Measurements from ENCODE around the gene WASF3.

Gene WASF3

GRCh38 chr13:26688286-26688685 is 130.8 kb downstream of the WASF3 start:
- TF ChIP-seq GABPA (IDR thresholded peaks at IDR 0.05; ENCODE audit: low read depth) (no peak), REST (IDR thresholded peaks at IDR 0.05; ENCODE audit: insufficient replicate concordance, low read depth) (no peak), SPI1 (IDR thresholded peaks at IDR 0.05; ENCODE audit: borderline replicate concordance, low read depth) (no peak), CTCF (IDR thresholded peaks at IDR 0.05; ENCODE audit: insufficient read depth, low read length) (no peak), POLR2AphosphoS5 (IDR thresholded peaks at IDR 0.05; ENCODE audit: low read depth) (no peak)
- no peak overlapping the region for H3K4me3 ChIP-seq (replicated peaks; ENCODE audit: insufficient read depth, low read length)
- H3K27ac ChIP-seq (replicated peaks): no peak overlapping the region
- DNase-seq (ENCODE audit: low read depth in 1 of 2, low spot score in 1 of 2): no peak
- H3K27me3 ChIP-seq (ENCODE audit: insufficient read depth, poor library complexity, severe bottlenecking): no peaks in the 10 kb centered on the region

GRCh38 chr13:26688980-26689379 is 131.5 kb downstream of the WASF3 start:
- no peak for DNase-seq (ENCODE audit: low read depth in 1 of 2, low spot score in 1 of 2)
- H3K4me3 ChIP-seq (replicated peaks; ENCODE audit: insufficient read depth, low read length): no peak overlapping the region
- no peak overlapping the region for H3K27ac ChIP-seq (replicated peaks)
- TF ChIP-seq POLR2AphosphoS5 (IDR thresholded peaks at IDR 0.05; ENCODE audit: low read depth) (no peak), SPI1 (IDR thresholded peaks at IDR 0.05; ENCODE audit: borderline replicate concordance, low read depth) (no peak), GABPA (IDR thresholded peaks at IDR 0.05; ENCODE audit: low read depth) (no peak), REST (IDR thresholded peaks at IDR 0.05; ENCODE audit: insufficient replicate concordance, low read depth) (no peak), CTCF (IDR thresholded peaks at IDR 0.05; ENCODE audit: insufficient read depth, low read length) (no peak)
- no peaks in the 10 kb centered on the region for H3K27me3 ChIP-seq (ENCODE audit: insufficient read depth, poor library complexity, severe bottlenecking)

GRCh38 chr13:26693749-26694463 is 136.4 kb downstream of the WASF3 start:
- TF ChIP-seq POLR2AphosphoS5 (IDR thresholded peaks at IDR 0.05; ENCODE audit: low read depth): no peak
- Histone ChIP-seq H3K4me3 (replicated peaks; ENCODE audit: insufficient read depth, low read length) (no peak overlapping the region), H3K27ac (replicated peaks) (no peak overlapping the region), H3K27me3 (ENCODE audit: insufficient read depth, poor library complexity, severe bottlenecking) (no peaks in the 10 kb centered on the region)
- no peak for DNase-seq (ENCODE audit: low read depth in 1 of 2, low spot score in 1 of 2)

- Histone ChIP-seq H3K27ac (replicated peaks) (no peak overlapping the region), H3K27me3 (ENCODE audit: insufficient read depth, poor library complexity, severe bottlenecking) (no peaks in the 10 kb centered on the region), H3K4me3 (replicated peaks; ENCODE audit: insufficient read depth, low read length) (no peak overlapping the region)
- DNase-seq (ENCODE audit: low read depth in 1 of 2, low spot score in 1 of 2): no peak
- TF ChIP-seq POLR2AphosphoS5 (IDR thresholded peaks at IDR 0.05; ENCODE audit: low read depth) (no peak), GABPA (IDR thresholded peaks at IDR 0.05; ENCODE audit: low read depth) (no peak), SPI1 (IDR thresholded peaks at IDR 0.05; ENCODE audit: borderline replicate concordance, low read depth) (no peak), REST (IDR thresholded peaks at IDR 0.05; ENCODE audit: insufficient replicate concordance, low read depth) (no peak)
These were observed 137.3 kb downstream of the WASF3 start for GRCh38 chr13:26694609-26695359.
